ENCODE data around the gene LGALS9B.
"Not testable (repeated sequence)": the region's sequence is repeated elsewhere in the genome, so short reads cannot be mapped to it uniquely, and the experiment has no call there.

LGALS9B gene

DNA sequence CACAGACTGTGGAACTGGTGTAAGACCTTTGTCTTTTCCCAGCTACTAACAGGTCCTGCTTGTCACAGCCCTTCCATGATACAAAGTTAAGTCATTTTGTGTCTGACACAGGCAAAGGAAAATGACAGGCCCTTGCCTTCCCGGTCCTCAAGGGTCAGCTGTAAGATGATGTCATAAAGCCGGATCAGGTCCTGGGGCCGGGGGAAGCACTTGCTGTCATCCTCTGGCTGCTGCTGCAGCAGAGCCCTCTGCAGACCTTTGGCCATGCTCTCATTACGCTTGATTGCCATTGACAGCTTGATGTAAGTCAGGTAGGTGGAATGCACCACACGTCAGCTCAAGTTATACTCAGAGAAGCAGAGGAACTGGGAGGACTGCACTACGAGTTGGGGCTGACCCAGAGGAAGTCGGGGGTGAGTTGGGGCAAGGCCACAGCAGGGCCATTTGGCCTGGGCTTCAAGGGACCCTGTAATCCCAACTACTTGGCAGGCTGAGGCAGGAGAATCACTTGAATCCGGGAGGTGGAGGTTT is 50.9 kb downstream of the LGALS9B start:
- DNase-seq (ENCODE audit: low spot score): not testable (repeated sequence)

- DNase-seq (ENCODE audit: low spot score): not testable (repeated sequence)
These were observed 51.9 kb downstream of the LGALS9B start for GRCh38 chr17:20415479-20415878.

GRCh38 chr17:20401306-20402022 is 65.9 kb downstream of the LGALS9B start:
- not testable (repeated sequence) for DNase-seq (ENCODE audit: low spot score)

GRCh38 chr17:20400559-20401305 is 66.6 kb downstream of the LGALS9B start:
- DNase-seq (ENCODE audit: low spot score): not testable (repeated sequence)
